B cell (primary cell): ENCODE data around the gene LGI2. TPM values are rescaled to one million over a fixed set of nuclear protein-coding genes. Genes with fewer than 3 reads are reported as not detected.

Experiments used
- ATAC-seq: fragments of 200-7000 bp; cut with Tn5 transposase; one replicate; pipeline ENCODE4 v1.10.0; 2021; ENCODE audit warnings: low read depth, mild to moderate bottlenecking, moderate number of reproducible peaks, moderate library complexity
- CTCF ChIA-PET: fragments of 350-600 bp; sonication (Branson Sonifier 250); formaldehyde crosslinking; loops from one replicate; lab custom pipeline; 2021; ENCODE audit warnings: antibody characterized with exemption, inconsistent platforms; lab: Charles Lee
- POLR2A ChIA-PET: fragments of 350-600 bp; sonication (Branson Sonifier 250); formaldehyde crosslinking; loops from one replicate; lab custom pipeline; 2021; ENCODE audit warnings: antibody characterized with exemption; lab: Charles Lee
- DNase-seq: peaks from one replicate; pipeline ENCODE4 v3.0.0; 2013
- H2AFZ ChIP-seq: 2 replicates; pipeline ENCODE4 v1.6.1; 2012; ENCODE audit warnings: mild to moderate bottlenecking, low read depth, low read length; ENCODE audit not compliant: insufficient read depth, poor library complexity, severe bottlenecking
- H3K27ac ChIP-seq, 2 donors: 1 replicate in 1 of 2; 2 replicates in 1 of 2; pipeline ENCODE4 v1.5.1; 2012 to 2013; ENCODE audit warnings: low read length in 2 of 2, mild to moderate bottlenecking in 2 of 2, moderate library complexity in 1 of 2
- H3K27me3 ChIP-seq, 4 experiments: fragments of 200-600 bp in 1 of 4; sonication (generic) in 1 of 4; replicated peaks in 1 of 4; 1 replicate in 2 of 4; 2 replicates in 2 of 4; pipeline versions ENCODE4 v1.6.1 to v1.7.0; 2013 to 2016; ENCODE audit warnings: low read length in 3 of 4, mild to moderate bottlenecking in 2 of 4, mixed read lengths in 1 of 4, moderate library complexity in 1 of 4; ENCODE audit not compliant: insufficient read depth in 4 of 4, control insufficient read depth in 3 of 4; ENCODE audit errors: control extremely low read depth in 1 of 4
- H3K36me3 ChIP-seq, 2 experiments: replicated peaks in 1 of 2; 1 replicate in 1 of 2; 2 replicates in 1 of 2; pipeline versions ENCODE4 v1.6.1 to v1.7.1; 2013; ENCODE audit warnings: low read length in 1 of 2; ENCODE audit not compliant: insufficient read depth in 2 of 2, control insufficient read depth in 1 of 2; ENCODE audit errors: control extremely low read depth in 1 of 2, extremely low read depth in 1 of 2
- H3K4me1 ChIP-seq, 2 donors: fragments of 200-600 bp in 1 of 2; sonication (generic) in 1 of 2; 1 replicate in 1 of 2; 2 replicates in 1 of 2; pipeline versions ENCODE4 v1.5.1 to v1.6.1; 2013 to 2017; ENCODE audit warnings: low read length in 2 of 2; ENCODE audit not compliant: control insufficient read depth in 2 of 2, insufficient read depth in 2 of 2
- H3K4me2 ChIP-seq: replicated peaks from 2 replicates; pipeline ENCODE3; 2012; ENCODE audit warnings: mild to moderate bottlenecking, low read depth, low read length; ENCODE audit not compliant: poor library complexity, severe bottlenecking
- H3K4me3 ChIP-seq, 5 experiments: fragments of 200-600 bp in 1 of 5; sonication (generic) in 1 of 5; 1 replicate in 3 of 5; 2 replicates in 2 of 5; pipeline versions ENCODE4 v1.5.1 to v1.7.0; 2011 to 2016; ENCODE audit warnings: low read length in 4 of 5, mild to moderate bottlenecking in 4 of 5, low read depth in 2 of 5, control low read depth in 1 of 5, moderate library complexity in 1 of 5; ENCODE audit not compliant: insufficient read depth in 1 of 5; ENCODE audit errors: control extremely low read depth in 1 of 5, extremely low read depth in 1 of 5
- H3K79me2 ChIP-seq: fragments of 200-600 bp; sonication (generic); one replicate; pipeline ENCODE4 v1.6.0; 2016; ENCODE audit warnings: low read length; ENCODE audit not compliant: control insufficient read depth, insufficient read depth
- H3K9ac ChIP-seq: fragments of 200-600 bp; sonication (generic); 2 replicates; pipeline ENCODE4 v1.6.1; 2017; ENCODE audit warnings: mild to moderate bottlenecking, low read length, moderate library complexity
- H3K9me3 ChIP-seq, 3 donors: one replicate each; pipeline versions ENCODE4 v1.6.1 to v1.7.1; 2013; ENCODE audit warnings: low read length in 2 of 3; ENCODE audit not compliant: control insufficient read depth in 2 of 3, insufficient read depth in 1 of 3; ENCODE audit errors: control extremely low read depth in 1 of 3
- H4K20me1 ChIP-seq: 2 replicates; pipeline ENCODE4 v1.6.0; 2012; ENCODE audit warnings: mild to moderate bottlenecking, low read length; ENCODE audit not compliant: insufficient read depth, control insufficient read depth, poor library complexity, severe bottlenecking
- H3K27ac Mint-ChIP-seq: one replicate; pipeline ENCODE4 v1.8.0; 2021; ENCODE audit warnings: mixed read lengths
- H3K27me3 Mint-ChIP-seq: one replicate; pipeline ENCODE4 v1.8.0; 2021; ENCODE audit warnings: mixed read lengths
- H3K4me1 Mint-ChIP-seq: one replicate; pipeline ENCODE4 v1.8.0; 2021; ENCODE audit warnings: mixed read lengths
- H3K4me3 Mint-ChIP-seq: one replicate; pipeline ENCODE4 v1.8.0; 2021; ENCODE audit warnings: mixed read lengths
- H3K9me3 Mint-ChIP-seq: one replicate; pipeline ENCODE4 v1.8.0; 2022; ENCODE audit warnings: mixed read lengths; ENCODE audit not compliant: insufficient read depth
- EZH2 ChIP-seq: IDR thresholded peaks from 2 replicates; pipeline ENCODE4 v1.6.1; 2012; ENCODE audit warnings: borderline replicate concordance, low read depth, mild to moderate bottlenecking, moderate library complexity, low read length; ENCODE audit not compliant: insufficient read depth, poor library complexity, severe bottlenecking
- whole genome bisulfite sequencing: methylation state at CpG from one replicate; pipeline ENCODE4 v1.1.5; 2013; ENCODE audit warnings: missing lambda C conversion rate; ENCODE audit not compliant: insufficient coverage; 5-methylcytosine and 5-hydroxymethylcytosine counted together
- intact Hi-C: fragments of 100-400 bp; cut with micrococcal nuclease; formaldehyde crosslinking; loops from one replicate; pipeline ENCODE4 v1.10.0; 2022
- polyA plus RNA-seq: library from polyadenylated mRNA; depleted of rRNA; stranded (reverse); fragments of >200 nt; gene quantifications from 2 replicates; pipeline ENCODE4 v1.2.3, GENCODE V29; 2012
- total RNA-seq, 2 donors: library from RNA; stranded (reverse); fragments of 120-200 nt in 1 of 2; gene quantifications; 1 replicate in 1 of 2; 2 replicates in 1 of 2; pipeline versions ENCODE4 v1.2.3 to v1.2.4, GENCODE V29; 2013 to 2022
- TF ChIP-seq, protein P1 (sequence below): fragments of 200-600 bp; IDR thresholded peaks from one replicate; pipeline ENCODE4 v1.8.0; 2022; ENCODE audit warnings: antibody characterized with exemption, mild to moderate bottlenecking

Gene LGI2
- total and polyA plus RNA-seq, 2 donors (not counting 1 experiment from before 2014, with no cell fraction given): not detected

DNA sequence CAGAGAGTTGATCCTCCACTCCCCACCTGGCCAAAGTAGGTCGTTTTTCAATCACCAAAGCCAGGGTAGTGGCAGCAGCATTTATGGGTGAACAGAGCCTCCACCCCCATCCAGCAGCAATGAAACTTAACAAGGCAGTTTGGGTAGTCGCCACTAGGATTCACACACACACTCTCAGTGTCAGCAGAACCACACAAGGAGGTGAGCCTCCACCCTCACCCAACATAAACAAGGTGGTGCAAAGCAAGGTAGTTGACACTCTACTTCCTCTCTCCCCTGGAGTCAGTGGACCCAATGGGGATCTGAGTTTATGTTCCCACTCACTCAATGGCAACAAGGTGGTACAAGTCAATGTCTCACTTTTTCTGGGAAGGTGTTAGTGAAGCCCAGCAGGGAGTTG lies 67.5 kb downstream of the LGI2 start:
- H3K4me3 Mint-ChIP-seq: no peak overlapping the region
- ATAC-seq: no peak

DNA sequence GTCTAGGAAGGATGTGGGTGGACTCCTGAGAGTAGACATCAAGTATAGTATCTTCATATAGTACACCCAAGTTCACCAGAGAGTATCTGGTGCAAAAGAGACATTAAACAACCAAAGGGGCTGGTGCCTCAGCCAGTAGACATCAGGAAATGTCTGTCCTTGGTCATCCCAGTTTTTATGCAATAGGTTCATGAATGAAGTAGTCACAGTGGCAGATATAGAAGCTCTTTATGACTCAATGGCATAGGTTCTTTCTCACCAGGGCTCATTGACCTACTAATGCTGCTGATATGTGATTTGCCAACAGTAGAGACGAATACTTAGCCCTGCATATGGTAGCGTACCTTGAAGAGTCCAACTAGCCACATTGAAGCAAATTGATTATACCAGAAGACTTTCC lies 72.9 kb downstream of the LGI2 start:
- no peaks in the 10 kb centered on the region for H3K27me3 ChIP-seq
- H3K4me1 Mint-ChIP-seq: no peaks in the 10 kb centered on the region
- DNase-seq: no peak
- no peak overlapping the region for H3K9ac ChIP-seq
- H3K4me2 ChIP-seq: no peak overlapping the region
- no peaks in the 10 kb centered on the region for H3K36me3 ChIP-seq
- TF ChIP-seq EZH2: no peak
- TF ChIP-seq, protein P1, sequence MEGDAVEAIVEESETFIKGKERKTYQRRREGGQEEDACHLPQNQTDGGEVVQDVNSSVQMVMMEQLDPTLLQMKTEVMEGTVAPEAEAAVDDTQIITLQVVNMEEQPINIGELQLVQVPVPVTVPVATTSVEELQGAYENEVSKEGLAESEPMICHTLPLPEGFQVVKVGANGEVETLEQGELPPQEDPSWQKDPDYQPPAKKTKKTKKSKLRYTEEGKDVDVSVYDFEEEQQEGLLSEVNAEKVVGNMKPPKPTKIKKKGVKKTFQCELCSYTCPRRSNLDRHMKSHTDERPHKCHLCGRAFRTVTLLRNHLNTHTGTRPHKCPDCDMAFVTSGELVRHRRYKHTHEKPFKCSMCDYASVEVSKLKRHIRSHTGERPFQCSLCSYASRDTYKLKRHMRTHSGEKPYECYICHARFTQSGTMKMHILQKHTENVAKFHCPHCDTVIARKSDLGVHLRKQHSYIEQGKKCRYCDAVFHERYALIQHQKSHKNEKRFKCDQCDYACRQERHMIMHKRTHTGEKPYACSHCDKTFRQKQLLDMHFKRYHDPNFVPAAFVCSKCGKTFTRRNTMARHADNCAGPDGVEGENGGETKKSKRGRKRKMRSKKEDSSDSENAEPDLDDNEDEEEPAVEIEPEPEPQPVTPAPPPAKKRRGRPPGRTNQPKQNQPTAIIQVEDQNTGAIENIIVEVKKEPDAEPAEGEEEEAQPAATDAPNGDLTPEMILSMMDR: no peak
- H3K9me3 ChIP-seq: peaks cover 0 to 7% (median 0%) of the 10 kb centered on the region in 3 donors
- no peak overlapping the region for H2AFZ ChIP-seq
- H3K27ac Mint-ChIP-seq: no peak overlapping the region
- no peak overlapping the region for H3K4me3 Mint-ChIP-seq
- H3K79me2 ChIP-seq: no peaks in the 10 kb centered on the region
- no peaks in the 10 kb centered on the region for H3K4me1 ChIP-seq
- intact Hi-C loops: no loop called here
- ChIA-PET CTCF (interaction anchor here (1.1 kb wide), 1 partner anchor 22 kb away, joined by 3 read pairs; no protein-coding TSS in a partner anchor), POLR2A (no interaction called here)
- no peak overlapping the region for H3K27ac ChIP-seq
- no CpG with 5 or more reads among the region's 2 CpGs for WGBS
- peaks cover 2% of the 10 kb centered on the region for H3K9me3 Mint-ChIP-seq
- peaks cover 9% of the 10 kb centered on the region for H3K27me3 Mint-ChIP-seq
- no peak for ATAC-seq
- H4K20me1 ChIP-seq: no peaks in the 10 kb centered on the region
- no peak overlapping the region for H3K4me3 ChIP-seq

More for the DNA sequence above, 67.5 kb downstream of the LGI2 start:
- no peak for DNase-seq
- H3K27ac Mint-ChIP-seq: no peak overlapping the region
- 86% methylated on average over 2 of the region's 2 CpGs for WGBS
- Histone ChIP-seq H4K20me1 (no peaks in the 10 kb centered on the region), H3K9ac (no peak overlapping the region), H3K79me2 (no peaks in the 10 kb centered on the region), H3K27me3 (no peaks in the 10 kb centered on the region), H3K36me3 (no peaks in the 10 kb centered on the region), H3K9me3 (peaks cover 0 to 28% (median 13%) of the 10 kb centered on the region in 3 donors), H2AFZ (no peak overlapping the region), H3K27ac (no peak overlapping the region), H3K4me1 (no peaks in the 10 kb centered on the region), H3K4me3 (no peak overlapping the region), H3K4me2 (no peak overlapping the region)
- intact Hi-C loops: no loop called here
- H3K4me1 Mint-ChIP-seq: no peaks in the 10 kb centered on the region
- H3K27me3 Mint-ChIP-seq: peaks cover 4% of the 10 kb centered on the region
- ChIA-PET POLR2A (no interaction called here), CTCF (no interaction called here)
- H3K9me3 Mint-ChIP-seq: peaks cover 2% of the 10 kb centered on the region
- TF ChIP-seq EZH2: no peak
- TF ChIP-seq, protein P1: no peak
